ENCODE measurements around the gene HOXD1. TPM values are rescaled to one million over a fixed set of nuclear protein-coding genes. Genes with fewer than 3 reads are reported as not detected.

HOXD1 gene
- total and polyA plus RNA-seq, 2 donors (not counting 3 experiments of a cell fraction or from before 2014, with no cell fraction given), result 6.6 to 10.4 TPM

DNA sequence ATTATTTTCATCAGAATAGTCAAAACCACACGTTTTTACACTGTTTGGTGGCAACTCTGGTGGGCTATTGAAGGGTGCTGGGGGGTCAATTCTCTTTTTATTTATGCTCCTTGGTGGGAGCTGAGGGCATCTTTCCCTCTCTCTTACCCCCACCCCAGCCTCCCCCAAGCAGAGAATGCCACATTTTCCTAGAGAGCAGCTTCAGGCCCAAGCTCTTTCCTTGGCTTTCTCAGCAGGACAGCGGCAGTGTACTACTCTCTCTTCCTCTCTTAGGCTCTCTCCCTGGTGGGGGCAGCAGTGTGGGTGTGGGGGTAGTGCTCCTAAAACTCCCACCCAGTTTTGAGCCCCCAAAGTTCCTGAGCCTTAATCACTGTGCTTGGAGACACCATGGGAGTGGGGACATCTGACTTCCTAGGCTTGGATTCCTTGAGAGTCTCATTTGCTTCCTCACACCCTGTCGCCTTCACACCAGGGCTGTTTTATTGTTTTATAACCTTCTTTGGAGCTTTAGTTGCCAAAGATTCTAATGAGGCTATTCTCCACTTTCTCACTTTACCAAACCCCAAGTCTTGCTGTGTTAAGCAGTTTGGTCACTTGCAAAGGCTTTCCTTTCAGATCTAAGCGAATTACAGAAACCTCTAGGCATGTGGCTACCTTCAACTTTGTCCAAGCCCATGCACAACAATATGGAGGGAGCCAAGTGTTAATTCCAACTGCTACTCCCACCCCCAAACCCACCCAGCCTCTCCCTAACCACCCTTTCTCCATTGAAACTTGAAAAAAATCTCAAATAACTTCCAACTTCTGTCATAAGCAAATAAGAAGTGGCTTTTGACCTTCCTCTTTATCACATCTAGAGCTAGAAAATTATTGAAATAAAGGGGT lies 43.1 kb upstream of the HOXD1 start:
- Histone ChIP-seq H3K4me1 (ENCODE audit: control insufficient read depth, extremely low read depth, insufficient read depth, low read length) (peaks cover 5% of the 10 kb centered on the region), H4K20me1 (replicated peaks; ENCODE audit: control insufficient read depth, extremely low read depth, insufficient read depth, low read length) (no peaks in the 10 kb centered on the region), H3K27ac (ENCODE audit: insufficient read depth, low read depth, low read length) (no peak overlapping the region), H3K9me3 (replicated peaks; ENCODE audit: control insufficient read depth, insufficient read depth, low read length) (no peaks in the 10 kb centered on the region), H3K36me3 (ENCODE audit: control insufficient read depth in 2 of 2, extremely low read depth in 1 of 2, insufficient read depth in 2 of 2, low read length in 2 of 2) (peaks cover 0 to 4% of the 10 kb centered on the region in 2 experiments), H2AFZ (ENCODE audit: low read depth, low read length) (no peak overlapping the region), H3K79me2 (ENCODE audit: control insufficient read depth, insufficient read depth, low read length) (peaks cover 73% of the 10 kb centered on the region), H3K9me1 (replicated peaks; ENCODE audit: control insufficient read depth, extremely low read depth, insufficient read depth, low read length) (no peaks in the 10 kb centered on the region), H3K27me3 (ENCODE audit: control insufficient read depth in 2 of 2, insufficient read depth in 2 of 2, low read length in 2 of 2) (no peaks in the 10 kb centered on the region), H3K9ac (replicated peaks; ENCODE audit: extremely low read depth, insufficient read depth, low read length) (no peak overlapping the region), H3K4me3 (replicated peaks in 1 of 3; ENCODE audit: insufficient read depth in 1 of 3, low read depth in 1 of 3, low read length in 3 of 3) (no peak overlapping the region), H3K4me2 (ENCODE audit: insufficient read depth, low read length) (no peak overlapping the region)
- intact Hi-C loops (cut with micrococcal nuclease), result no loop called here
- POLR2A ChIA-PET, result no interaction called here
- dilution Hi-C loops (cut with MboI; ENCODE audit: extremely low pct_ligation_motif_present, low sequenced_read_pairs), result loop anchor here (25.0 kb wide), 1 partner anchor 492 kb away; no protein-coding TSS in a partner anchor
- no TSS peak for BruUV-seq (replicated peaks)
- no peak for FAIRE-seq
- TF ChIP-seq GATA2 (IDR thresholded peaks at IDR 0.05; ENCODE audit: insufficient read depth, insufficient read length, low read depth, low read length), result no peak
- TF ChIP-seq JUN (IDR thresholded peaks at IDR 0.05; ENCODE audit: borderline replicate concordance, insufficient read depth, insufficient read length, low read depth), result no peak
- TF ChIP-seq, protein P1, sequence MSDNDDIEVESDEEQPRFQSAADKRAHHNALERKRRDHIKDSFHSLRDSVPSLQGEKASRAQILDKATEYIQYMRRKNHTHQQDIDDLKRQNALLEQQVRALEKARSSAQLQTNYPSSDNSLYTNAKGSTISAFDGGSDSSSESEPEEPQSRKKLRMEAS (IDR thresholded peaks at IDR 0.05; ENCODE audit: insufficient read depth, insufficient read length), result no peak
- TF ChIP-seq POLR2AphosphoS5 (IDR thresholded peaks at IDR 0.05; ENCODE audit: insufficient read depth, low read depth, low read length), result no peak
- no peak for TF ChIP-seq MYC (IDR thresholded peaks at IDR 0.05; ENCODE audit: low read depth, low read length)
- no peak for TF ChIP-seq CTCF (IDR thresholded peaks at IDR 0.05; ENCODE audit: extremely low read depth in 1 of 2, insufficient read depth in 1 of 2, low read depth in 1 of 2, low read length in 2 of 2)
- TF ChIP-seq POLR2A (IDR thresholded peaks at IDR 0.05; ENCODE audit: low read depth, low read length), result no peak
- TF ChIP-seq FOS (IDR thresholded peaks at IDR 0.05; ENCODE audit: borderline replicate concordance, insufficient read depth, low read length), result no peak
- no peak for TF ChIP-seq EZH2 (IDR thresholded peaks at IDR 0.05; ENCODE audit: borderline replicate concordance, low read depth, low read length, severe bottlenecking)
- DNase-seq (ENCODE audit: low read depth, low spot score), result no peak
- CTCF ChIA-PET, result interaction anchor here (0.8 to 9.3 kb wide), 4 partner anchors 10 to 435 kb away, joined by 3 to 338 read pairs (median 6); no protein-coding TSS in a partner anchor

Data from endothelial cell of umbilical vein (primary cell).